A549 (cell line): ENCODE data around the gene TTC28.

Source experiments
- MYC ChIP-seq: IDR thresholded peaks from 2 replicates; pipeline ENCODE4 v1.6.1; 2012; ENCODE audit warnings: mild to moderate bottlenecking, inconsistent platforms, low read length, improper control_type of control experiment, borderline replicate concordance
- ZSCAN20 ChIP-seq: fragments of 250-450 bp; sonication (Bioruptor Pico); IDR thresholded peaks from 2 replicates; pipeline ENCODE4 v1.8.0; 2022; ENCODE audit warnings: mild to moderate bottlenecking, moderate library complexity
- TF ChIP-seq, protein P1 (sequence below): fragments of >200 bp; sonication (Bioruptor Twin); formaldehyde crosslinking; IDR thresholded peaks from 3 replicates; pipeline ENCODE4 v1.5.1; 2016
- TF ChIP-seq, protein P2 (sequence below): fragments of 200-600 bp; sonication (generic); IDR thresholded peaks from 2 replicates; pipeline ENCODE4 v1.6.1; 2016; ENCODE audit warnings: antibody characterized with exemption, mild to moderate bottlenecking, moderate library complexity
- TF ChIP-seq, protein P3 (sequence below): IDR thresholded peaks from 2 replicates; pipeline ENCODE4 v1.6.1; 2012

DNA sequence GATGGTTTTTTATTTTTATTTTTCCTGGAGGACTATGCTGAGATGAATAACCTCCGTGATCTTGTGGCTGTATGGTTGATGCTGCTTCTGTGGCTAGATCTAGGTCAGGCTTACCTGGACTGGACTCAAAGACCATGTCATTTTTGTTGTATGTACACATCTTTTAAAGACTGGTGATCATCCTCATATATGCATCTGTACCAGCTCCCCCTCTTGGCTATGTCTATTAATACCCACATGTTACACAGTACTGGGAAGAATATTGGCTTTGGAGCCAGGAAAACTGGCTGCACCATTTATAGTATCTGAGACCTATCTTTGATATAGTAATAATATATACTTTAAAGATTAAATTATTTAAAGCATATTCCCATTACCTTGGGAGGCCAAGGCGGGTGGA, 742.2 kb downstream of the TTC28 start:
- TF ChIP-seq, protein P1, sequence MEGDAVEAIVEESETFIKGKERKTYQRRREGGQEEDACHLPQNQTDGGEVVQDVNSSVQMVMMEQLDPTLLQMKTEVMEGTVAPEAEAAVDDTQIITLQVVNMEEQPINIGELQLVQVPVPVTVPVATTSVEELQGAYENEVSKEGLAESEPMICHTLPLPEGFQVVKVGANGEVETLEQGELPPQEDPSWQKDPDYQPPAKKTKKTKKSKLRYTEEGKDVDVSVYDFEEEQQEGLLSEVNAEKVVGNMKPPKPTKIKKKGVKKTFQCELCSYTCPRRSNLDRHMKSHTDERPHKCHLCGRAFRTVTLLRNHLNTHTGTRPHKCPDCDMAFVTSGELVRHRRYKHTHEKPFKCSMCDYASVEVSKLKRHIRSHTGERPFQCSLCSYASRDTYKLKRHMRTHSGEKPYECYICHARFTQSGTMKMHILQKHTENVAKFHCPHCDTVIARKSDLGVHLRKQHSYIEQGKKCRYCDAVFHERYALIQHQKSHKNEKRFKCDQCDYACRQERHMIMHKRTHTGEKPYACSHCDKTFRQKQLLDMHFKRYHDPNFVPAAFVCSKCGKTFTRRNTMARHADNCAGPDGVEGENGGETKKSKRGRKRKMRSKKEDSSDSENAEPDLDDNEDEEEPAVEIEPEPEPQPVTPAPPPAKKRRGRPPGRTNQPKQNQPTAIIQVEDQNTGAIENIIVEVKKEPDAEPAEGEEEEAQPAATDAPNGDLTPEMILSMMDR: no peak
- TF ChIP-seq, protein P2, sequence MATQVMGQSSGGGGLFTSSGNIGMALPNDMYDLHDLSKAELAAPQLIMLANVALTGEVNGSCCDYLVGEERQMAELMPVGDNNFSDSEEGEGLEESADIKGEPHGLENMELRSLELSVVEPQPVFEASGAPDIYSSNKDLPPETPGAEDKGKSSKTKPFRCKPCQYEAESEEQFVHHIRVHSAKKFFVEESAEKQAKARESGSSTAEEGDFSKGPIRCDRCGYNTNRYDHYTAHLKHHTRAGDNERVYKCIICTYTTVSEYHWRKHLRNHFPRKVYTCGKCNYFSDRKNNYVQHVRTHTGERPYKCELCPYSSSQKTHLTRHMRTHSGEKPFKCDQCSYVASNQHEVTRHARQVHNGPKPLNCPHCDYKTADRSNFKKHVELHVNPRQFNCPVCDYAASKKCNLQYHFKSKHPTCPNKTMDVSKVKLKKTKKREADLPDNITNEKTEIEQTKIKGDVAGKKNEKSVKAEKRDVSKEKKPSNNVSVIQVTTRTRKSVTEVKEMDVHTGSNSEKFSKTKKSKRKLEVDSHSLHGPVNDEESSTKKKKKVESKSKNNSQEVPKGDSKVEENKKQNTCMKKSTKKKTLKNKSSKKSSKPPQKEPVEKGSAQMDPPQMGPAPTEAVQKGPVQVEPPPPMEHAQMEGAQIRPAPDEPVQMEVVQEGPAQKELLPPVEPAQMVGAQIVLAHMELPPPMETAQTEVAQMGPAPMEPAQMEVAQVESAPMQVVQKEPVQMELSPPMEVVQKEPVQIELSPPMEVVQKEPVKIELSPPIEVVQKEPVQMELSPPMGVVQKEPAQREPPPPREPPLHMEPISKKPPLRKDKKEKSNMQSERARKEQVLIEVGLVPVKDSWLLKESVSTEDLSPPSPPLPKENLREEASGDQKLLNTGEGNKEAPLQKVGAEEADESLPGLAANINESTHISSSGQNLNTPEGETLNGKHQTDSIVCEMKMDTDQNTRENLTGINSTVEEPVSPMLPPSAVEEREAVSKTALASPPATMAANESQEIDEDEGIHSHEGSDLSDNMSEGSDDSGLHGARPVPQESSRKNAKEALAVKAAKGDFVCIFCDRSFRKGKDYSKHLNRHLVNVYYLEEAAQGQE: no peak
- TF ChIP-seq, protein P3, sequence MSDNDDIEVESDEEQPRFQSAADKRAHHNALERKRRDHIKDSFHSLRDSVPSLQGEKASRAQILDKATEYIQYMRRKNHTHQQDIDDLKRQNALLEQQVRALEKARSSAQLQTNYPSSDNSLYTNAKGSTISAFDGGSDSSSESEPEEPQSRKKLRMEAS: no peak
- TF ChIP-seq ZSCAN20 (CRISPR knock-in tag): no peak
- no peak for TF ChIP-seq MYC
